Keratinocyte (primary cell): Measurements from ENCODE around the gene NLRP5. TPM values are rescaled to one million over a fixed set of nuclear protein-coding genes. Genes with fewer than 3 reads are reported as not detected.

Experiments
- DNase-seq: peaks from one replicate; pipeline ENCODE4 v3.0.0-alpha.2; 2011; ENCODE audit warnings: low read depth, missing footprints, low spot score
- FAIRE-seq: peaks from 2 replicates; lab custom pipeline; 2011; peaks lifted over from hg19 to GRCh38; lab: Jason Lieb, UNC
- H2AFZ ChIP-seq: 2 replicates; pipeline ENCODE4 v1.6.0; 2012; ENCODE audit warnings: low read length, control low read depth, inconsistent platforms; ENCODE audit not compliant: control insufficient read depth
- H3K27ac ChIP-seq: 2 replicates; pipeline ENCODE4 v1.5.1; 2011; ENCODE audit warnings: low read length; ENCODE audit not compliant: control insufficient read depth, insufficient read depth
- H3K27me3 ChIP-seq: 3 replicates; pipeline ENCODE4 v1.6.0; 2011; ENCODE audit warnings: low read length; ENCODE audit not compliant: control insufficient read depth, insufficient read depth; ENCODE audit errors: extremely low read depth
- H3K36me3 ChIP-seq, 2 experiments: 2 replicates in 1 of 2; 3 replicates in 1 of 2; pipeline ENCODE4 v1.5.1; 2011; ENCODE audit warnings: low read length in 2 of 2, mild to moderate bottlenecking in 1 of 2; ENCODE audit not compliant: control insufficient read depth in 2 of 2, insufficient read depth in 2 of 2; ENCODE audit errors: extremely low read depth in 1 of 2
- H3K4me1 ChIP-seq: 3 replicates; pipeline ENCODE4 v1.5.1; 2011; ENCODE audit warnings: low read length; ENCODE audit not compliant: control insufficient read depth, insufficient read depth; ENCODE audit errors: extremely low read depth
- H3K4me2 ChIP-seq: 3 replicates; pipeline ENCODE4 v1.6.0; 2011; ENCODE audit warnings: low read depth, low read length; ENCODE audit not compliant: control insufficient read depth, insufficient read depth; ENCODE audit errors: extremely low read depth
- H3K4me3 ChIP-seq, 3 experiments: fragments of 200-600 bp in 1 of 3; sonication (generic) in 1 of 3; 2 replicates in 2 of 3; 3 replicates in 1 of 3; pipeline ENCODE4 v1.5.1; 2011 to 2016; ENCODE audit warnings: low read length in 3 of 3, mild to moderate bottlenecking in 3 of 3, control low read depth in 2 of 3, inconsistent platforms in 1 of 3, low read depth in 1 of 3, mixed read lengths in 1 of 3, mixed run types in 1 of 3, moderate library complexity in 1 of 3; ENCODE audit not compliant: control insufficient read depth in 2 of 3, insufficient read depth in 2 of 3; ENCODE audit errors: extremely low read depth in 1 of 3
- H3K79me2 ChIP-seq: 2 replicates; pipeline ENCODE4 v1.6.0; 2012; ENCODE audit warnings: low read length; ENCODE audit not compliant: control insufficient read depth, insufficient read depth
- H3K9ac ChIP-seq: 3 replicates; pipeline ENCODE4 v1.6.0; 2011; ENCODE audit warnings: low read length; ENCODE audit not compliant: control insufficient read depth, insufficient read depth; ENCODE audit errors: extremely low read depth
- H3K9me1 ChIP-seq: 3 replicates; pipeline ENCODE4 v1.6.0; 2011; ENCODE audit warnings: low read length; ENCODE audit not compliant: control insufficient read depth, insufficient read depth; ENCODE audit errors: extremely low read depth
- H3K9me3 ChIP-seq: 2 replicates; pipeline ENCODE4 v1.5.1; 2012; ENCODE audit warnings: low read depth, low read length; ENCODE audit not compliant: control insufficient read depth
- H4K20me1 ChIP-seq: 3 replicates; pipeline ENCODE4 v1.6.0; 2011; ENCODE audit warnings: low read length; ENCODE audit not compliant: control insufficient read depth, insufficient read depth; ENCODE audit errors: extremely low read depth
- CTCF ChIP-seq, 3 experiments: IDR thresholded peaks in 1 of 3; conservative IDR thresholded peaks in 1 of 3; optimal IDR thresholded peaks in 1 of 3; 2 replicates in 2 of 3; 3 replicates in 1 of 3; pipeline versions ENCODE3 to v1.5.1; 2011; ENCODE audit warnings: low read length in 3 of 3, mild to moderate bottlenecking in 3 of 3, moderate library complexity in 2 of 3, control low read depth in 1 of 3, inconsistent platforms in 1 of 3; ENCODE audit not compliant: insufficient read depth in 2 of 3; ENCODE audit errors: extremely low read depth in 1 of 3
- EZH2 ChIP-seq: IDR thresholded peaks from one replicate; pipeline ENCODE4 v1.6.1; 2012; ENCODE audit warnings: inconsistent platforms, mild to moderate bottlenecking, low read length, moderate library complexity
- dilution Hi-C: fragments of 300-500 bp; cut with MboI; formaldehyde crosslinking; loops from one replicate; pipeline ENCODE4 v1.7.0; 2020; ENCODE audit warnings: low sequenced_read_pairs; ENCODE audit not compliant: extremely low pct_ligation_motif_present
- polyA plus RNA-seq, 5 experiments: library from polyadenylated mRNA; depleted of rRNA in 3 of 5; stranded (reverse) in 3 of 5; stranded (forward) in 1 of 5; unstranded in 1 of 5; fragments of >200 nt; gene quantifications; 1 replicate in 1 of 5; 2 replicates in 3 of 5; 3 replicates in 1 of 5; pipeline versions ENCODE4 v1.2.1 to v1.2.3, GENCODE V29; 2011 to 2012; ENCODE audit warnings: missing spikeins in 2 of 5, low read depth in 1 of 5, low replicate concordance in 1 of 5

The NLRP5 gene
- polyA plus RNA-seq, 1 donor (not counting 4 experiments of a cell fraction or from before 2014, with no cell fraction given) = not detected

GRCh38 chr19:55973982-55974381 is 12.6 kb upstream of the NLRP5 start:
- no peak overlapping the region for H3K4me3 ChIP-seq
- FAIRE-seq = no peak
- H3K27ac ChIP-seq = no peak overlapping the region
- no peak for TF ChIP-seq EZH2
- no peak for TF ChIP-seq CTCF (optimal IDR thresholded peaks at IDR 0.05 in 1 of 3, IDR thresholded peaks at IDR 0.05 in 1 of 3, conservative IDR thresholded peaks at IDR 0.05 in 1 of 3; ENCODE audit: extremely low read depth in 1 of 3, insufficient read depth in 2 of 3, low read length in 3 of 3)
- H3K4me2 ChIP-seq = no peak overlapping the region
- H3K36me3 ChIP-seq = no peaks in the 10 kb centered on the region
- no peaks in the 10 kb centered on the region for H3K9me1 ChIP-seq
- no peak overlapping the region for H3K9ac ChIP-seq
- no peak for DNase-seq
- no peaks in the 10 kb centered on the region for H4K20me1 ChIP-seq
- no peaks in the 10 kb centered on the region for H3K4me1 ChIP-seq
- dilution Hi-C loops = no loop called here
- H3K9me3 ChIP-seq = peaks cover 4% of the 10 kb centered on the region
- H2AFZ ChIP-seq = no peak overlapping the region
- H3K79me2 ChIP-seq = no peaks in the 10 kb centered on the region
- no peaks in the 10 kb centered on the region for H3K27me3 ChIP-seq

DNA sequence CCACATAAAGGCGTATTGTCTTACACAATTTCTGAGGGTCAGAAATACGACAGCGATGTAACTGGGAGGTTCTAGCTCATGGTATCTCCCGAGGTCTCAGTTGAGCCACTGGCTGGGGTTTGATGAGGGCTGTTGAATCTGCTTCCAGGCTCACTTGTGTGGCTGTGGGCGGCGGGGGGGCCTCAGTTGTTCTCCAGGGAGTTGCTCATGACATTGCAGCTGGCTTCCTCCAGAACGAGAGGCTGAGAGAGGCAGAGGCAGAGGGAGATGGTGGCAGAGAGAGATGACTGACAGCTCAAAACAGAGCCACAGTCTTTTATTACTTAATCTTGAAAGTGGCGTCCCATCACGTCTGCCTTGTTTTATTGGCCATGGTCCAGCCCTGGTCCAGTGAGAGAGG is 6.2 kb upstream of the NLRP5 start:
- TF ChIP-seq EZH2 (no peak), CTCF (optimal IDR thresholded peaks at IDR 0.05 in 1 of 3, IDR thresholded peaks at IDR 0.05 in 1 of 3, conservative IDR thresholded peaks at IDR 0.05 in 1 of 3; ENCODE audit: extremely low read depth in 1 of 3, insufficient read depth in 2 of 3, low read length in 3 of 3) (no peak)
- Histone ChIP-seq H3K4me2 (no peak overlapping the region), H3K79me2 (no peaks in the 10 kb centered on the region), H4K20me1 (no peaks in the 10 kb centered on the region), H3K4me3 (no peak overlapping the region), H3K36me3 (no peaks in the 10 kb centered on the region), H2AFZ (no peak overlapping the region), H3K9me3 (no peaks in the 10 kb centered on the region), H3K9me1 (no peaks in the 10 kb centered on the region), H3K27me3 (no peaks in the 10 kb centered on the region), H3K9ac (no peak overlapping the region), H3K4me1 (no peaks in the 10 kb centered on the region), H3K27ac (no peak overlapping the region)
- DNase-seq (no peak), FAIRE-seq (no peak)
- dilution Hi-C loops = no loop called here
